GM21423 (cell line): ENCODE results near the gene TEX22.

Experiments
- ATAC-seq: cut with Tn5 transposase; IDR thresholded peaks from one replicate; pipeline ENCODE4 v1.9.1; 2021; ENCODE audit warnings: mild to moderate bottlenecking, moderate library complexity; ENCODE audit not compliant: unreplicated experiment

The TEX22 gene

GRCh38 chr14:105419195-105420091 is 21.1 kb downstream of the TEX22 start, which contains the start of gene MTA1:
MTA1 (plus strand) TSS chr14:105419827; CDS start chr14:105420036, 209 bp downstream.
- ATAC-seq, result no peak

- ATAC-seq, result no peak
Observed at GRCh38 chr14:105420101-105420973, 22.0 kb downstream of the TEX22 start.

- no peak for ATAC-seq
Observed at GRCh38 chr14:105420974-105421674, 22.8 kb downstream of the TEX22 start.

- ATAC-seq, result no peak
Observed at GRCh38 chr14:105421723-105422615, 23.6 kb downstream of the TEX22 start.

- ATAC-seq, result no peak
Observed at GRCh38 chr14:105422695-105423487, 24.6 kb downstream of the TEX22 start.

GRCh38 chr14:105423488-105424195 is 25.3 kb downstream of the TEX22 start:
- ATAC-seq, result no peak

- ATAC-seq, result no peak
Observed at GRCh38 chr14:105424861-105425260, 26.5 kb downstream of the TEX22 start.

GRCh38 chr14:105425823-105426247 is 27.5 kb downstream of the TEX22 start:
- ATAC-seq, result no peak

- ATAC-seq, result no peak
Observed at GRCh38 chr14:105426416-105427130, 28.2 kb downstream of the TEX22 start.

GRCh38 chr14:105427412-105427811 is 29.1 kb downstream of the TEX22 start:
- no peak for ATAC-seq

- no peak for ATAC-seq
Observed at GRCh38 chr14:105427936-105428485, 29.7 kb downstream of the TEX22 start.

GRCh38 chr14:105430042-105430441 is 31.7 kb downstream of the TEX22 start:
- no peak for ATAC-seq

GRCh38 chr14:105430565-105430964 is 32.2 kb downstream of the TEX22 start:
- ATAC-seq, result no peak

- ATAC-seq, result no peak
Observed at GRCh38 chr14:105431256-105431655, 32.9 kb downstream of the TEX22 start.

- ATAC-seq, result no peak
Observed at GRCh38 chr14:105432657-105433056, 34.3 kb downstream of the TEX22 start.

- ATAC-seq, result no peak
Observed at GRCh38 chr14:105433161-105433605, 34.8 kb downstream of the TEX22 start.

GRCh38 chr14:105436402-105436801 is 38.1 kb downstream of the TEX22 start:
- ATAC-seq, result no peak
